ENCODE data around the gene OR4S1. TPM values are rescaled to one million over a fixed set of nuclear protein-coding genes. Genes with fewer than 3 reads are reported as not detected.
"Not testable (repeated sequence)": the region's sequence is repeated elsewhere in the genome, so short reads cannot be mapped to it uniquely, and the experiment has no call there.

Gene OR4S1
- total and polyA plus RNA-seq, 2 donors from 2014 or later = not detected

GRCh38 chr11:48341466-48341865 is 35.4 kb downstream of the OR4S1 start:
- Histone ChIP-seq H3K4me3 (ENCODE audit: low read length in 3 of 3) (no peak overlapping the region), H3K27me3 (ENCODE audit: control insufficient read depth, insufficient read depth, low read length) (no peaks in the 10 kb centered on the region), H3K9ac (ENCODE audit: low read length in 3 of 3) (no peak overlapping the region), H3K36me3 (ENCODE audit: control insufficient read depth in 2 of 3, insufficient read depth in 3 of 3, low read length in 3 of 3) (no peaks in the 10 kb centered on the region), H3K9me3 (ENCODE audit: control insufficient read depth in 2 of 3, insufficient read depth in 1 of 3, low read length in 3 of 3) (no peaks in the 10 kb centered on the region), H3K27ac (ENCODE audit: low read depth in 2 of 2, low read length in 2 of 2) (no peak overlapping the region), H3K4me1 (ENCODE audit: control insufficient read depth in 2 of 3, insufficient read depth in 2 of 3, low read depth in 1 of 3, low read length in 3 of 3) (no peaks in the 10 kb centered on the region)
- intact Hi-C loops (cut with DNase I) = no loop called here
- FAIRE-seq = no peak
- no peak for DNase-seq
- no peak for TF ChIP-seq CTCF (IDR thresholded peaks at IDR 0.05; ENCODE audit: borderline replicate concordance, extremely low read depth, insufficient read depth)

- FAIRE-seq = not testable (repeated sequence)
Observed at GRCh38 chr11:48342505-48342904, 36.5 kb downstream of the OR4S1 start.

GRCh38 chr11:48346286-48346685 is 40.3 kb downstream of the OR4S1 start:
- H3K4me1 ChIP-seq (ENCODE audit: control insufficient read depth in 2 of 3, insufficient read depth in 2 of 3, low read depth in 1 of 3, low read length in 3 of 3); FAIRE-seq; H3K27ac ChIP-seq (ENCODE audit: low read depth in 2 of 2, low read length in 2 of 2); H3K9ac ChIP-seq (ENCODE audit: low read length in 3 of 3); H3K9me3 ChIP-seq (ENCODE audit: control insufficient read depth in 2 of 3, insufficient read depth in 1 of 3, low read length in 3 of 3); H3K27me3 ChIP-seq (ENCODE audit: control insufficient read depth, insufficient read depth, low read length); intact Hi-C loops (cut with DNase I); H3K4me3 ChIP-seq (ENCODE audit: low read length in 3 of 3); DNase-seq; H3K36me3 ChIP-seq (ENCODE audit: control insufficient read depth in 2 of 3, insufficient read depth in 3 of 3, low read length in 3 of 3): not testable (repeated sequence)

More at GRCh38 chr11:48342505-48342904, 36.5 kb downstream of the OR4S1 start:
- H3K4me1 ChIP-seq (ENCODE audit: control insufficient read depth in 2 of 3, insufficient read depth in 2 of 3, low read depth in 1 of 3, low read length in 3 of 3); H3K4me3 ChIP-seq (ENCODE audit: low read length in 3 of 3); H3K27me3 ChIP-seq (ENCODE audit: control insufficient read depth, insufficient read depth, low read length); H3K36me3 ChIP-seq (ENCODE audit: control insufficient read depth in 2 of 3, insufficient read depth in 3 of 3, low read length in 3 of 3); DNase-seq; intact Hi-C loops (cut with DNase I); H3K9ac ChIP-seq (ENCODE audit: low read length in 3 of 3); H3K27ac ChIP-seq (ENCODE audit: low read depth in 2 of 2, low read length in 2 of 2); H3K9me3 ChIP-seq (ENCODE audit: control insufficient read depth in 2 of 3, insufficient read depth in 1 of 3, low read length in 3 of 3): not testable (repeated sequence)

- H3K9me3 ChIP-seq (ENCODE audit: control insufficient read depth in 2 of 3, insufficient read depth in 1 of 3, low read length in 3 of 3) = peaks cover 0 to 4% (median 0%) of the 10 kb centered on the region in 3 donors
- no peak overlapping the region for H3K9ac ChIP-seq (ENCODE audit: low read length in 3 of 3)
- no peak overlapping the region for H3K4me3 ChIP-seq (ENCODE audit: low read length in 3 of 3)
- H3K36me3 ChIP-seq (ENCODE audit: control insufficient read depth in 2 of 3, insufficient read depth in 3 of 3, low read length in 3 of 3) = no peaks in the 10 kb centered on the region
- no peak for DNase-seq
- intact Hi-C loops (cut with DNase I) = no loop called here
- H3K27me3 ChIP-seq (ENCODE audit: control insufficient read depth, insufficient read depth, low read length) = no peaks in the 10 kb centered on the region
- no peaks in the 10 kb centered on the region for H3K4me1 ChIP-seq (ENCODE audit: control insufficient read depth in 2 of 3, insufficient read depth in 2 of 3, low read depth in 1 of 3, low read length in 3 of 3)
- FAIRE-seq = no peak
- no peak overlapping the region for H3K27ac ChIP-seq (ENCODE audit: low read depth in 2 of 2, low read length in 2 of 2)
- no peak for TF ChIP-seq CTCF (IDR thresholded peaks at IDR 0.05; ENCODE audit: borderline replicate concordance, extremely low read depth, insufficient read depth)
Observed at GRCh38 chr11:48354013-48354412, 48.0 kb downstream of the OR4S1 start.

- TF ChIP-seq CTCF (IDR thresholded peaks at IDR 0.05; ENCODE audit: borderline replicate concordance, extremely low read depth, insufficient read depth) = no peak
- Histone ChIP-seq H3K27me3 (ENCODE audit: control insufficient read depth, insufficient read depth, low read length) (no peaks in the 10 kb centered on the region), H3K9me3 (ENCODE audit: control insufficient read depth in 2 of 3, insufficient read depth in 1 of 3, low read length in 3 of 3) (peaks cover 0 to 5% (median 0%) of the 10 kb centered on the region in 3 donors), H3K4me3 (ENCODE audit: low read length in 3 of 3) (no peak overlapping the region), H3K9ac (ENCODE audit: low read length in 3 of 3) (no peak overlapping the region), H3K27ac (ENCODE audit: low read depth in 2 of 2, low read length in 2 of 2) (no peak overlapping the region), H3K4me1 (ENCODE audit: control insufficient read depth in 2 of 3, insufficient read depth in 2 of 3, low read depth in 1 of 3, low read length in 3 of 3) (no peaks in the 10 kb centered on the region), H3K36me3 (ENCODE audit: control insufficient read depth in 2 of 3, insufficient read depth in 3 of 3, low read length in 3 of 3) (no peaks in the 10 kb centered on the region)
- DNase-seq (no peak), FAIRE-seq (no peak)
- intact Hi-C loops (cut with DNase I) = no loop called here
Observed at GRCh38 chr11:48354677-48355076, 48.7 kb downstream of the OR4S1 start.

Data from kidney (tissue), 14 donors.